Daoy (cell line): ENCODE measurements around the gene KLHL18. TPM values are rescaled to one million over a fixed set of nuclear protein-coding genes. Genes with fewer than 3 reads are reported as not detected.
A peak's percentile ranks its signal among the peaks of the same experiment; 100 is the strongest.
"Not testable (repeated sequence)": the region's sequence is repeated elsewhere in the genome, so short reads cannot be mapped to it uniquely, and the experiment has no call there.

Experiments
- DNase-seq: peaks from one replicate; pipeline ENCODE4 v3.0.0-alpha.2; 2015; ENCODE audit warnings: low read depth
- total RNA-seq: library from RNA; depleted of rRNA; stranded (reverse); fragments of >200 nt; shearing (Covaris generic); gene quantifications from 2 replicates; pipeline ENCODE4 v1.2.3, GENCODE V29; 2014; rRNA removed

The KLHL18 gene
- 12.1 and 15.0 TPM in 2 replicates for total RNA-seq

DNA sequence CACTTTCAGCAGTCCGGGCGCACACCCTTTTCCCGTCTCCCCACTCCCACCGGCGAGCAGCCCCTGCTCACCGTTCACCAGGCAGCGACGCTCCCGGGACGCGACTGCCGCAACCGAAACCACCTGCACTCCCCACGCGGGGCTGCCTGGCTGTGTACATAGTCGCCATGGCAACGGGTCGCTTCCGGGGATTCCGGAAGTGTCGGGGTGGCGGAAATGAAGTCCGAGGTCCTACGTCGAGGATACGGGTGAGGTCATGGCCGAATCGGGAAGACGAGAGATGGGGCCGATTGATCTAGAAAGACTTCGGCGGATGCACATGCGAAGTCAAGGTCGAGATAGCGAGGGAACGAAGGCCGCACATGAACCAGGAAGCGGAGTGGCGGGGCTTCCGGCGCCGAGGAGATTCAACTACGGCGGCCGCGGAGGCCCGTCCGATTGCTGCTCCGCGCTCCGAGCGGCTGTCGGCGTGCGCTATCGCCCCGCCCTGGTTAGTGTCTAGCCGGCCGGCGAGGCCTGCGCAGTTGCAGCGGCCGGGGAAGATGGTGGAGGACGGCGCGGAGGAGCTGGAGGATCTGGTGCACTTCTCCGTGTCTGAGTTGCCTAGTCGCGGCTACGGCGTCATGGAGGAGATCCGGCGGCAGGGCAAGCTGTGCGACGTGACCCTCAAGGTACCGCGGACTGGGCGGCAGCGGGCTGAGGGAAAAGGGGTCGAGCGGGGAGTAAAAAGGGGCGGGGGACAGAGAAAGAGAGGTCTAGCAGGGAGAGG is at the start of gene KLHL18, which contains the start of gene KIF9:
Gene KLHL18, plus strand, starts transcription at position 521 of the 769 bp plus-strand sequence. Its CDS starts 22 bp downstream, at position 543.
Gene KIF9, minus strand, starts transcription at position 376 of the 769 bp plus-strand sequence. CDS start 5,425 bp downstream, outside the sequence.
- DNase-seq = peak; percentile 90

- DNase-seq = no peak
Observed at GRCh38 chr3:47238017-47238416, 44.7 kb upstream of the KLHL18 start.

GRCh38 chr3:47239929-47240328 is 42.8 kb upstream of the KLHL18 start:
- no peak for DNase-seq

GRCh38 chr3:47243419-47244147 is 39.2 kb upstream of the KLHL18 start:
- DNase-seq = no peak

DNA sequence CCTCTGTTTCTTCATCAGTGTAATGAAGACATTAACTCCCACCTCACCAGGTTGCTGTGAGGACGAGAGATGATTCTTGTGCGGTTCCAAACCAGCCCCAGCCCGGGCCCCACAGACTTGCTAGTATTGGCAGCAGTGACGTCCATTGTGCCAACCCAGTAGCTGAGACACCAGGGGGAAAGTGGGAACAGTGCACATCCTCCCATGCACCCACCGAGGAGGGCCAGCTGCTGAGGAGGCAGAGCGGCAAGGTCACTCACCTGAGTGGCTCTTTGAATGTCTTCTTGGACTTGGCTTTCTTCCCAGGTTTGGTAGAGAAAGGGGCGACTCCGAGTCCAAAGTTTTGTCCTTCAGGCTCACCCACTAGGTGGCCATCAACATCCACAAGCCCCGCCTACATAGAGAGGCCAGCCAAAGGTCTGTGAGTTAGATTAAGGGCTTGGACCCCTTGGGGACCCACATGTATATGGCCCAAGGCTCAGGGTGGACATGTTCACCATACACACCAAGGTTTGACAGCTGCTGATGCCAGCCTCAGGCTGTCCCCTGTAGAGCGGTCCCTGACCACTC is 38.1 kb upstream of the KLHL18 start:
- no peak for DNase-seq

GRCh38 chr3:47245271-47245670 is 37.5 kb upstream of the KLHL18 start:
- DNase-seq = no peak

- no peak for DNase-seq
Observed at GRCh38 chr3:47247131-47248064, 35.3 kb upstream of the KLHL18 start.

DNA sequence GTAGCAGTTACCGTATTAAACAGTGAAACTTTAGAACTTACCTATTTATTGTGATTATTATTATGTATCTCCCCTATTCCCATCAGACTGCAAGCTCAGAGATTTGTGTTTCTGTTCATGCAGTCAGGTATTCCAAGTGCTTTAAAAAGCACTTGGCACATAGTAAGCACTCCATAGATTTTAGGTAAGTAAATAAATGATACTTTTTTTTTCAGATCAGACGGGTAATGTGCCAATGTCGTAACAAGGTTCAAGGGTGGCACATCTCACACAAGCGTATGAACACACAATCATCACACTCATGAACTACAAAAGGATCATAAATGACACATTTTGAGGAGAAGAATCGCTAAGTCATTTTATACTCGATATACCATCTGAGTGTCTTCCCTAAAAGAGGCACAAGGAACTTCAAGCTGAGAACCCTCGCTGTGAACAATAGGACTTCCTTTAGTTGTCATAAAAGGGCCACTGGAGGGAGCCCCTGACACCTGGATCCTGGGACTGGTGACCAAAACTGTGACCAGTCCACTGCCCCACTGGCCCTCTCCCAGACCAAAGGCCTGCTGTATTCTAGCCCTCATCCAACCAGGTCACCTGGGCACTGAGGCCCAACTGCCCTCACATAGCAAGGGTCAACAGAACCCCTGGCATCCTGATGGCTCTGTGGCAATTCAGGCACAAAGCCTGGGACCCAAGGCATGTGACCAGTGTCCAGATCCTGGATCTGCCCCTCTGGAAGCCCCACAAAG is 32.3 kb upstream of the KLHL18 start:
- peak; percentile 6 for DNase-seq

GRCh38 chr3:47251085-47251484 is 31.7 kb upstream of the KLHL18 start:
- not testable (repeated sequence) for DNase-seq

DNA sequence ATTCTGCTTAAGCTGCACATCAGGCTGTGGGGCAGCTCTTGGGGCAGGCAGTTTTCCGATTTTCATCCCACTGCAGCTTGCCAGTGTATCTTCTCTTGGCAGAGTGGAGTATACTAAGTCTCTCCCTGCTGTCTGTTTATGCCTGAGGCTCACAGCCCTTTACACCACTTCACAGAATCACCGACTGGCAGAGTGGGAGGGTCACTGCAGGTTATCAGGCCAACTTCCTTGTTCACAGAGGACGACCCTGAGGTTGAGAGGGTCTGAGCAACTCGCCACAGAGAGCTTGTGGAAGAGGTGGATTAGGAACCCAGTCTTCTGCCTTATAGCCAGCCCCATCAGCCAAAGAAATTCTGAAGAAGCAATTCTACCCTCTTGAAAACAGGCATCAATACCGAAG is 31.1 kb upstream of the KLHL18 start:
- no peak for DNase-seq

DNA sequence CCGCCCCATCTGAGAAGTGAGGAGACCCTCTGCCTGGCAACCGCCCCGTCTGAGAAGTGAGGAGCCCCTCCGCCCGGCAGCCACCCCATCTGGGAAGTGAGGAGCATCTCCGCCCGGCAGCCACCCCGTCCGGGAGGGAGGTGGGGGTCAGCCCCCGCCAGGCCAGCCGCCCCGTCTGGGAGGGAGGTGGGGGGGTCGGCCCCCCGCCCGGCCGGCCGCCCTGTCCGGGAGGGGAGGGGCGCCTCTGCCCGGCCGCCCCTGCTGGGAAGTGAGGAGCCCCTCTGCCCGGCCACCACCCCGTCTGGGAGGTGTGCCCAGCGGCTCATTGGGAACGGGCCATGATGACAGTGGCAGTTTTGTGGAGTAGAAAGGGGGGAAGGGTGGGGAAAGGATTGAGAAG is 26.4 kb upstream of the KLHL18 start:
- DNase-seq = not testable (repeated sequence)

- DNase-seq = no peak
Observed at GRCh38 chr3:47259114-47259513, 23.6 kb upstream of the KLHL18 start.

DNA sequence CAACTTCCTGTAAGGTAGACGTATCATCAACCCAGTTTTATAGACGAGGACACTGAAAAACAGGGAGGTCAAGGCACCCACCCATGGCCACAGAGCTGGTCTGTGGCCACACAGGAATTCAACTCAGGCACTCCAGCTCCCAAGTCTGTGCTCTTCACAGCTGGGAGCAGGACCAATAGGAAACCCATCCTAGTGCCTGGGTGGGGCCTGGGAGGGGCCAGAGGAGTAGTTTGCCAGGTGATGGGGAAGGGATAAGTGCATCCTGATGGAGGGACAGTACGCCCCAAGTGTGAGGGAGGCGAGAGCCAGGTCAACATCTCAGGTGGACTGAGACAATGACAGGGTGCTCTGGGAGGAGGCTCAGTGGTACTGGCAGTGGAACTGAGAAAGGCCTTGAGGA is 22.1 kb upstream of the KLHL18 start:
- DNase-seq = no peak

GRCh38 chr3:47261301-47261700 is 21.4 kb upstream of the KLHL18 start:
- DNase-seq = peak; percentile 16

GRCh38 chr3:47265008-47265407 is 17.7 kb upstream of the KLHL18 start:
- DNase-seq = no peak

DNA sequence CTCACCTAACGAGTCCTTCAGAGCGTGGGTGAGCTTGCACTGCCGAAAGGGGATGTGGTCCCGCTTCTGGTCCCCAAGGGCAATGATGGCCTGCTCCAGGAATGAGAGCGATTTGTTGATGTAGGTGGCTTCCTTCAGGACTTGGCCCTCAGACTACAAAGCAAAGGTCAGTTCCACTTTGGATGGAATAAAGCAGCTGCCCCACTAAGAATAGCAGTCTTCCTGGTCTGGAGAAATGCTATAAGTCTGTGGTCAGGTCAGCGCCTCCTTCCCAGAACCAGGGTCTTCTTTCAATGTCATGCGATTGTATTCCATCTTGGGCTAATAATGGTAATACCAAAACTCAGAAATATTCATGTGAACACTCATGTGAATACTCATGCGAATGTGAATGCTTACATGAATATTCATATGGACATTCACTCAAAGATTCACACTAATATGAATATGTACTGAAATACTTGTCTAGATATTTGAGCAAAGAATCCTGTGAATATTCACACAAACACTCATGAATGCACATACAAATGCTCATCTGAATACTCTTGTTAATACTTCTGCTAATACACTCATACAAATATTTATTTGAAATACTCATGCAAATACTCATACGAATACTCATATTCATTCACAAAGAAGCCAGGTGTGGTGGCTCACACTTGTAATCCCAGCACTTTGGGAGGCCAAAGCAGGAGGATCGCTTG is 16.9 kb upstream of the KLHL18 start:
- no peak for DNase-seq

GRCh38 chr3:47266709-47267489 is 15.8 kb upstream of the KLHL18 start:
- DNase-seq = peak; percentile 90

DNA sequence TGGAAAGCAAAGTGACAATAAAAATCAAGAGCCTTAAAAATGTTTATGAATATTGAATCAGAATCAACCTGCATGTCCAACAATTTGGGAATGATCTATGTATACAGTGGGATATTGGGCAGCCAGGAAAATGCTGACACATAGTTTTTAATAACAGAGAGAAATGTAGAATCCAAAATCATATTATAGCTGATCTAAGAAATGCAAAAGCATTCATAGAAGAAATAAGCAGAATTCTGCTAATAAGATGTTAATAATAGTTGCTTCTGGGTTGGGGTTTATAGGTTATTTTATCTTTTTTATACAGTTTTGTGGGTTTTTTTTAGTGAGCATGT is 15.3 kb upstream of the KLHL18 start:
- no peak for DNase-seq

DNA sequence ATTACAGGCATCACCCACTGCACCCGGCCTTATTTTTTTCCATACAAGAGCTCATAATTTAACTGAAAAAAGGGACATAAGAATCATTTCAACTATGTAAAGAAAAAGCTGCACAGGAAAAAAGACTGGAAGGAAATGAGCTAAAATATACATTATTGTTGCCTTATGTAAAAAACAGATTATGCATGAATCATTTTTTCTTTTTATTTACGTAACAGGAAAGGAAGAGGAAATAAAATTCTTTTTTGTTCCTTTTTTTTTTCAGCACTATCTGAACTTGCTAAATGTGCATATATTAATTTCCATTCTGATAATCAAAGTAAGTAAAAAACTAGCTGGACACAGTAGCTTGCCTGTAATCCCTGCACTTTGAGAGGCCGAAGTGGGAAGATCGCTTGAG is 12.2 kb upstream of the KLHL18 start:
- DNase-seq = no peak
